Liver (tissue), 9 donors: ENCODE data around the gene DAPK2. TPM values are rescaled to one million over a fixed set of nuclear protein-coding genes. Genes with fewer than 3 reads are reported as not detected.
"Not testable (repeated sequence)": the region's sequence is repeated elsewhere in the genome, so short reads cannot be mapped to it uniquely, and the experiment has no call there.

Experiments used
- DNase-seq: peaks from one replicate; pipeline ENCODE4 v3.0.0-alpha.2; 2017; ENCODE audit warnings: low spot score
- H3K27ac ChIP-seq, 2 donors: one replicate each; pipeline ENCODE4 v1.7.0; 2013; ENCODE audit warnings: inconsistent platforms in 2 of 2, low read length in 2 of 2, control low read depth in 1 of 2, low read depth in 1 of 2, mild to moderate bottlenecking in 1 of 2
- H3K27me3 ChIP-seq, 4 donors: one replicate each; pipeline versions ENCODE4 v1.6.1 to v1.7.0; 2013; ENCODE audit warnings: low read length in 3 of 4, inconsistent platforms in 1 of 4, mild to moderate bottlenecking in 1 of 4, moderate library complexity in 1 of 4; ENCODE audit not compliant: control insufficient read depth in 4 of 4, insufficient read depth in 4 of 4
- H3K36me3 ChIP-seq, 4 donors: one replicate each; pipeline versions ENCODE4 v1.6.1 to v1.7.0; 2013; ENCODE audit warnings: low read length in 3 of 4, mild to moderate bottlenecking in 3 of 4, low read depth in 1 of 4, moderate library complexity in 1 of 4; ENCODE audit not compliant: control insufficient read depth in 4 of 4, insufficient read depth in 3 of 4
- H3K4me1 ChIP-seq, 4 donors: one replicate each; pipeline versions ENCODE4 v1.6.1 to v1.7.0; 2013; ENCODE audit warnings: low read length in 3 of 4, mild to moderate bottlenecking in 3 of 4, moderate library complexity in 1 of 4; ENCODE audit not compliant: control insufficient read depth in 4 of 4, insufficient read depth in 4 of 4
- H3K4me3 ChIP-seq, 3 donors: one replicate each; pipeline versions ENCODE4 v1.6.1 to v1.7.0; 2013; ENCODE audit warnings: low read length in 3 of 3, control low read depth in 1 of 3, low read depth in 1 of 3, mild to moderate bottlenecking in 1 of 3
- H3K9ac ChIP-seq, 2 donors: one replicate each; pipeline ENCODE4 v1.7.0; 2013; ENCODE audit warnings: low read length in 2 of 2, mild to moderate bottlenecking in 2 of 2, moderate library complexity in 2 of 2, control low read depth in 1 of 2, low read depth in 1 of 2
- H3K9me3 ChIP-seq, 4 donors: one replicate each; pipeline versions ENCODE4 v1.6.1 to v1.7.0; 2013; ENCODE audit warnings: low read length in 3 of 4; ENCODE audit not compliant: control insufficient read depth in 4 of 4
- ATF3 ChIP-seq: IDR thresholded peaks from 2 replicates; pipeline ENCODE4 v1.6.1; 2016; ENCODE audit warnings: antibody characterized with exemption
- CTCF ChIP-seq: fragments of 150-350 bp; IDR thresholded peaks from 2 replicates; pipeline ENCODE4 v1.5.1; 2017; ENCODE audit warnings: improper control_type of control experiment, low read depth, low read length; ENCODE audit not compliant: missing input control
- EGR1 ChIP-seq, 2 donors: IDR thresholded peaks; 2 replicates each; pipeline ENCODE4 v1.6.1; 2016 to 2018; ENCODE audit warnings: antibody characterized with exemption in 2 of 2, low read depth in 2 of 2
- FOXA1 ChIP-seq: IDR thresholded peaks from 2 replicates; pipeline ENCODE4 v1.6.1; 2016; ENCODE audit warnings: antibody characterized with exemption
- FOXA2 ChIP-seq: IDR thresholded peaks from 2 replicates; pipeline ENCODE4 v1.6.1; 2016; ENCODE audit warnings: antibody characterized with exemption
- HNF4A ChIP-seq, 2 donors: conservative IDR thresholded peaks; 2 replicates each; pipeline ENCODE4 v1.6.1; 2016; ENCODE audit warnings: antibody characterized with exemption in 2 of 2, mild to moderate bottlenecking in 2 of 2
- HNF4G ChIP-seq: IDR thresholded peaks from 2 replicates; pipeline ENCODE4 v1.6.1; 2016; ENCODE audit warnings: antibody characterized with exemption
- NR2F2 ChIP-seq: IDR thresholded peaks from 2 replicates; pipeline ENCODE4 v1.6.1; 2016; ENCODE audit warnings: antibody characterized with exemption
- REST ChIP-seq: IDR thresholded peaks from 2 replicates; pipeline ENCODE4 v1.6.1; 2016; ENCODE audit warnings: antibody characterized with exemption, mild to moderate bottlenecking
- RXRA ChIP-seq, 2 donors: IDR thresholded peaks; 2 replicates each; pipeline ENCODE4 v1.6.1; 2017 to 2018; ENCODE audit warnings: antibody characterized with exemption in 2 of 2, mild to moderate bottlenecking in 1 of 2
- SP1 ChIP-seq: IDR thresholded peaks from 2 replicates; pipeline ENCODE4 v1.6.1; 2018; ENCODE audit warnings: antibody characterized with exemption, mild to moderate bottlenecking
- TAF1 ChIP-seq: conservative IDR thresholded peaks from 2 replicates; pipeline ENCODE4 v1.6.1; 2016; ENCODE audit warnings: antibody characterized with exemption, mild to moderate bottlenecking
- YY1 ChIP-seq: IDR thresholded peaks from 2 replicates; pipeline ENCODE4 v1.6.1; 2016; ENCODE audit warnings: antibody characterized with exemption, mild to moderate bottlenecking
- ZBTB33 ChIP-seq: IDR thresholded peaks from 2 replicates; pipeline ENCODE4 v1.6.1; 2016; ENCODE audit warnings: antibody characterized with exemption
- WGBS: extraction: QIAGEN DNeasy Blood & Tissue Kit; methylation state at CpG from one replicate; pipeline ENCODE4 v1.1.7; 2013; 5-methylcytosine and 5-hydroxymethylcytosine counted together
- polyA plus RNA-seq, 2 donors: library from polyadenylated mRNA; stranded (reverse) in 1 of 2; unstranded in 1 of 2; fragments of 200-250 nt in 1 of 2; fragments of >200 nt in 1 of 2; fragmentation: Nextera tagmentation in 1 of 2; extraction: Ambion mirVana in 1 of 2; gene quantifications; one replicate each; pipeline versions ENCODE4 v1.2.1 to v1.2.3, GENCODE V29; 2013 to 2015
- total RNA-seq, 2 donors: library from RNA; depleted of rRNA; stranded (reverse); fragments of >200 nt; gene quantifications; one replicate each; pipeline ENCODE4 v1.2.3, GENCODE V29; 2014
- donor health status: healthy.
- donor health status: healthy.
- donor health status: healthy.
- donor health status: healthy.
- donor health status: healthy.

The DAPK2 gene
- total and polyA plus RNA-seq, 4 donors = 1.0 to 3.6 (median 1.1) TPM

- WGBS = 90% methylated on average over 5 of the region's 5 CpGs
- no peaks in the 10 kb centered on the region for H3K27me3 ChIP-seq
- DNase-seq = no peak
- H3K27ac ChIP-seq = no peak overlapping the region
- H3K9me3 ChIP-seq = no peaks in the 10 kb centered on the region
- H3K36me3 ChIP-seq = no peaks in the 10 kb centered on the region
- no peak overlapping the region for H3K4me3 ChIP-seq
- no peak for TF ChIP-seq YY1
- no peak for TF ChIP-seq ZBTB33
- no peak for TF ChIP-seq ATF3
- TF ChIP-seq FOXA1 = no peak
- no peak for TF ChIP-seq HNF4A (conservative IDR thresholded peaks at IDR 0.05)
- TF ChIP-seq NR2F2 = no peak
- TF ChIP-seq EGR1 (IDR thresholded peaks at IDR 0.05; ENCODE audit: low read depth in 2 of 2) = no peak
- no peak for TF ChIP-seq SP1
- TF ChIP-seq REST = no peak
- no peak for TF ChIP-seq RXRA (IDR thresholded peaks at IDR 0.05)
- TF ChIP-seq FOXA2 = no peak
- TF ChIP-seq CTCF = no peak
- no peak for TF ChIP-seq TAF1
- TF ChIP-seq HNF4G = no peak
- no peaks in the 10 kb centered on the region for H3K4me1 ChIP-seq
- H3K9ac ChIP-seq = no peak overlapping the region
These were observed 12.0 kb upstream of the DAPK2 start for GRCh38 chr15:64058279-64058678.

- not testable (repeated sequence) for H3K27me3 ChIP-seq, H3K4me1 ChIP-seq, DNase-seq, H3K9ac ChIP-seq, H3K4me3 ChIP-seq, H3K36me3 ChIP-seq, H3K9me3 ChIP-seq, H3K27ac ChIP-seq
- 93% methylated on average over 12 of the region's 12 CpGs for WGBS
These were observed 7.4 kb upstream of the DAPK2 start for GRCh38 chr15:64053674-64054073.
